ENCODE data around the gene COG5.

GRCh38 chr7:107526672-107527071 lies 37.0 kb downstream of the COG5 start:
- TF ChIP-seq, protein P1, sequence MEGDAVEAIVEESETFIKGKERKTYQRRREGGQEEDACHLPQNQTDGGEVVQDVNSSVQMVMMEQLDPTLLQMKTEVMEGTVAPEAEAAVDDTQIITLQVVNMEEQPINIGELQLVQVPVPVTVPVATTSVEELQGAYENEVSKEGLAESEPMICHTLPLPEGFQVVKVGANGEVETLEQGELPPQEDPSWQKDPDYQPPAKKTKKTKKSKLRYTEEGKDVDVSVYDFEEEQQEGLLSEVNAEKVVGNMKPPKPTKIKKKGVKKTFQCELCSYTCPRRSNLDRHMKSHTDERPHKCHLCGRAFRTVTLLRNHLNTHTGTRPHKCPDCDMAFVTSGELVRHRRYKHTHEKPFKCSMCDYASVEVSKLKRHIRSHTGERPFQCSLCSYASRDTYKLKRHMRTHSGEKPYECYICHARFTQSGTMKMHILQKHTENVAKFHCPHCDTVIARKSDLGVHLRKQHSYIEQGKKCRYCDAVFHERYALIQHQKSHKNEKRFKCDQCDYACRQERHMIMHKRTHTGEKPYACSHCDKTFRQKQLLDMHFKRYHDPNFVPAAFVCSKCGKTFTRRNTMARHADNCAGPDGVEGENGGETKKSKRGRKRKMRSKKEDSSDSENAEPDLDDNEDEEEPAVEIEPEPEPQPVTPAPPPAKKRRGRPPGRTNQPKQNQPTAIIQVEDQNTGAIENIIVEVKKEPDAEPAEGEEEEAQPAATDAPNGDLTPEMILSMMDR (IDR thresholded peaks at IDR 0.05): no peak
- no peak for TF ChIP-seq POLR2A (IDR thresholded peaks at IDR 0.05)

Data from right lobe of liver (tissue), 4 donors.